Astrocyte (in vitro differentiated cells and primary cell): Measurements from ENCODE around the gene MRPL27. TPM values are rescaled to one million over a fixed set of nuclear protein-coding genes. Genes with fewer than 3 reads are reported as not detected.

Experiments
- DNase-seq: peaks from one replicate; pipeline ENCODE4 v3.0.0-alpha.2; 2010; ENCODE audit warnings: low read depth
- FAIRE-seq: peaks from 2 replicates; lab custom pipeline; 2011; peaks lifted over from hg19 to GRCh38; lab: Jason Lieb, UNC
- H2AFZ ChIP-seq: 2 replicates; pipeline ENCODE4 v1.6.0; 2012; ENCODE audit warnings: low read depth, low read length, inconsistent platforms
- H3K27ac ChIP-seq: 2 replicates; pipeline ENCODE4 v1.5.1; 2011; ENCODE audit warnings: low read depth, low read length, inconsistent platforms
- H3K27me3 ChIP-seq: 2 replicates; pipeline ENCODE4 v1.6.0; 2011; ENCODE audit warnings: low read length, inconsistent platforms; ENCODE audit not compliant: insufficient read depth
- H3K36me3 ChIP-seq: 2 replicates; pipeline ENCODE4 v1.5.1; 2011; ENCODE audit warnings: low read length, inconsistent platforms; ENCODE audit not compliant: insufficient read depth
- H3K4me1 ChIP-seq: 2 replicates; pipeline ENCODE4 v1.5.1; 2011; ENCODE audit warnings: low read length, inconsistent platforms; ENCODE audit not compliant: insufficient read depth
- H3K4me2 ChIP-seq: 2 replicates; pipeline ENCODE4 v1.6.0; 2012; ENCODE audit warnings: low read length, inconsistent platforms
- H3K4me3 ChIP-seq: 2 replicates; pipeline ENCODE4 v1.5.1; 2011; ENCODE audit warnings: low read depth, mild to moderate bottlenecking, low read length, inconsistent platforms; ENCODE audit not compliant: insufficient read depth
- H3K79me2 ChIP-seq: 2 replicates; pipeline ENCODE4 v1.6.0; 2012; ENCODE audit warnings: mild to moderate bottlenecking, low read length, inconsistent platforms; ENCODE audit not compliant: insufficient read depth
- H3K9ac ChIP-seq: 2 replicates; pipeline ENCODE4 v1.6.0; 2012; ENCODE audit warnings: mild to moderate bottlenecking, low read length, inconsistent platforms
- H3K9me3 ChIP-seq: 2 replicates; pipeline ENCODE4 v1.5.1; 2012; ENCODE audit warnings: low read depth, mild to moderate bottlenecking, low read length, inconsistent platforms; ENCODE audit not compliant: insufficient read depth
- H4K20me1 ChIP-seq: 2 replicates; pipeline ENCODE4 v1.6.0; 2012; ENCODE audit warnings: low read length, inconsistent platforms; ENCODE audit not compliant: insufficient read depth
- H3K27ac Mint-ChIP-seq: one replicate; pipeline ENCODE4 v1.8.0; 2021; ENCODE audit warnings: mild to moderate bottlenecking, mixed read lengths; ENCODE audit not compliant: unreplicated experiment
- H3K27me3 Mint-ChIP-seq: one replicate; pipeline ENCODE4 v1.8.0; 2021; ENCODE audit warnings: low read depth, mixed read lengths; ENCODE audit not compliant: unreplicated experiment
- H3K36me3 Mint-ChIP-seq: one replicate; pipeline ENCODE4 v1.8.0; 2021; ENCODE audit warnings: low read depth, mixed read lengths; ENCODE audit not compliant: unreplicated experiment
- H3K4me1 Mint-ChIP-seq: one replicate; pipeline ENCODE4 v1.8.0; 2021; ENCODE audit warnings: low read depth, mixed read lengths; ENCODE audit not compliant: unreplicated experiment
- H3K4me3 Mint-ChIP-seq: one replicate; pipeline ENCODE4 v1.8.0; 2021; ENCODE audit warnings: mild to moderate bottlenecking, moderate library complexity, mixed read lengths; ENCODE audit not compliant: unreplicated experiment
- H3K9me3 Mint-ChIP-seq: one replicate; pipeline ENCODE4 v1.8.0; 2021; ENCODE audit warnings: mild to moderate bottlenecking, mixed read lengths; ENCODE audit not compliant: unreplicated experiment
- CTCF ChIP-seq: IDR thresholded peaks from 2 replicates; pipeline ENCODE4 v1.5.1; 2011; ENCODE audit warnings: low read depth, mild to moderate bottlenecking, inconsistent platforms, low read length, moderate library complexity; ENCODE audit not compliant: insufficient read depth
- EZH2 ChIP-seq: IDR thresholded peaks from 2 replicates; pipeline ENCODE4 v1.6.1; 2012; ENCODE audit warnings: mild to moderate bottlenecking, low read length, inconsistent platforms; ENCODE audit not compliant: insufficient read depth
- total RNA-seq: library from RNA; stranded (reverse); gene quantifications from 2 replicates; pipeline ENCODE4 v1.2.1, GENCODE V29; 2021

The MRPL27 gene
- total RNA-seq, 1 donor from 2014 or later, result 57.3 TPM

- FAIRE-seq, result no peak
- peaks cover 9% of the 10 kb centered on the region for H3K4me1 ChIP-seq
- Mint-ChIP-seq H3K9me3 (no peaks in the 10 kb centered on the region), H3K36me3 (peaks cover 11% of the 10 kb centered on the region), H3K27ac (peak overlapping the region; percentile 71), H3K4me1 (peaks cover 31% of the 10 kb centered on the region), H3K27me3 (no peaks in the 10 kb centered on the region), H3K4me3 (peak overlapping the region; percentile 69)
- TF ChIP-seq EZH2 (no peak), CTCF (no peak)
- peaks cover 16% of the 10 kb centered on the region for H3K36me3 ChIP-seq
- no peak overlapping the region for H3K4me2 ChIP-seq
- H2AFZ ChIP-seq, result no peak overlapping the region
- no peaks in the 10 kb centered on the region for H3K27me3 ChIP-seq
- DNase-seq, result peak; percentile 40
- no peak overlapping the region for H3K27ac ChIP-seq
- H4K20me1 ChIP-seq, result peaks cover 31% of the 10 kb centered on the region
- no peak overlapping the region for H3K9ac ChIP-seq
- H3K9me3 ChIP-seq, result no peaks in the 10 kb centered on the region
- H3K79me2 ChIP-seq, result no peaks in the 10 kb centered on the region
- no peak overlapping the region for H3K4me3 ChIP-seq
Observed at GRCh38 chr17:50363217-50364060, 9.5 kb downstream of the MRPL27 start.

- DNase-seq (no peak), FAIRE-seq (no peak)
- H3K27me3 Mint-ChIP-seq, result no peaks in the 10 kb centered on the region
- no peaks in the 10 kb centered on the region for H3K9me3 ChIP-seq
- no peaks in the 10 kb centered on the region for H3K79me2 ChIP-seq
- H3K4me3 ChIP-seq, result no peak overlapping the region
- H3K27ac ChIP-seq, result no peak overlapping the region
- H3K9ac ChIP-seq, result no peak overlapping the region
- H3K4me1 Mint-ChIP-seq, result peaks cover 31% of the 10 kb centered on the region
- no peak overlapping the region for H3K4me2 ChIP-seq
- no peak overlapping the region for H3K27ac Mint-ChIP-seq
- peaks cover 9% of the 10 kb centered on the region for H3K4me1 ChIP-seq
- H3K36me3 ChIP-seq, result peaks cover 13% of the 10 kb centered on the region
- no peaks in the 10 kb centered on the region for H3K27me3 ChIP-seq
- H3K9me3 Mint-ChIP-seq, result no peaks in the 10 kb centered on the region
- H3K4me3 Mint-ChIP-seq, result no peak overlapping the region
- no peak for TF ChIP-seq CTCF
- TF ChIP-seq EZH2, result no peak
- no peak overlapping the region for H2AFZ ChIP-seq
- peaks cover 31% of the 10 kb centered on the region for H4K20me1 ChIP-seq
- H3K36me3 Mint-ChIP-seq, result peaks cover 10% of the 10 kb centered on the region
Observed at GRCh38 chr17:50362661-50363060, 10.3 kb downstream of the MRPL27 start.
